COLO829 (cell line): ENCODE measurements around the gene RAET1G.
"Not testable (repeated sequence)": the region's sequence is repeated elsewhere in the genome, so short reads cannot be mapped to it uniquely, and the experiment has no call there.

ENCODE experiments used
- DNase-seq: peaks from one replicate; pipeline ENCODE4 v3.0.0; 2012; ENCODE audit warnings: low spot score

RAET1G gene

GRCh38 chr6:149922642-149923326 is at the start of gene RAET1G:
Gene RAET1G, minus strand, starts transcription at chr6:149923121. Its CDS starts 111 bp downstream, at chr6:149923010.
- peak; percentile 68 for DNase-seq

- DNase-seq = no peak
Measured at GRCh38 chr6:149969635-149970034, 46.7 kb upstream of the RAET1G start.

- DNase-seq = not testable (repeated sequence)
Measured at GRCh38 chr6:149968909-149969308, 46.0 kb upstream of the RAET1G start.

- DNase-seq = not testable (repeated sequence)
Measured at GRCh38 chr6:149967999-149968398, 45.1 kb upstream of the RAET1G start.

GRCh38 chr6:149967591-149967990 is 44.7 kb upstream of the RAET1G start:
- DNase-seq = no peak

GRCh38 chr6:149966319-149966718 is 43.4 kb upstream of the RAET1G start:
- not testable (repeated sequence) for DNase-seq

- no peak for DNase-seq
Measured at GRCh38 chr6:149965194-149966020, 42.5 kb upstream of the RAET1G start.

- DNase-seq = no peak
Measured at GRCh38 chr6:149964308-149965193, 41.6 kb upstream of the RAET1G start.

GRCh38 chr6:149963462-149964307 is 40.8 kb upstream of the RAET1G start, which contains the start of gene ULBP1:
Gene ULBP1, plus strand, starts transcription at chr6:149963943. Its CDS starts 107 bp downstream, at chr6:149964050.
- DNase-seq = no peak

- DNase-seq = no peak
Measured at GRCh38 chr6:149963212-149963461, 40.2 kb upstream of the RAET1G start.

GRCh38 chr6:149962461-149963211 is 39.7 kb upstream of the RAET1G start:
- no peak for DNase-seq

GRCh38 chr6:149961728-149962425 is 39.0 kb upstream of the RAET1G start:
- DNase-seq = no peak

GRCh38 chr6:149960488-149960887 is 37.6 kb upstream of the RAET1G start:
- DNase-seq = no peak

- not testable (repeated sequence) for DNase-seq
Measured at GRCh38 chr6:149959806-149960205, 36.9 kb upstream of the RAET1G start.

- not testable (repeated sequence) for DNase-seq
Measured at GRCh38 chr6:149958124-149958523, 35.2 kb upstream of the RAET1G start.

- DNase-seq = not testable (repeated sequence)
Measured at GRCh38 chr6:149955654-149956317, 32.9 kb upstream of the RAET1G start.

- not testable (repeated sequence) for DNase-seq
Measured at GRCh38 chr6:149954984-149955653, 32.2 kb upstream of the RAET1G start.

- not testable (repeated sequence) for DNase-seq
Measured at GRCh38 chr6:149954328-149954983, 31.5 kb upstream of the RAET1G start.
